ENCODE measurements around the gene NR6A1.

DNA sequence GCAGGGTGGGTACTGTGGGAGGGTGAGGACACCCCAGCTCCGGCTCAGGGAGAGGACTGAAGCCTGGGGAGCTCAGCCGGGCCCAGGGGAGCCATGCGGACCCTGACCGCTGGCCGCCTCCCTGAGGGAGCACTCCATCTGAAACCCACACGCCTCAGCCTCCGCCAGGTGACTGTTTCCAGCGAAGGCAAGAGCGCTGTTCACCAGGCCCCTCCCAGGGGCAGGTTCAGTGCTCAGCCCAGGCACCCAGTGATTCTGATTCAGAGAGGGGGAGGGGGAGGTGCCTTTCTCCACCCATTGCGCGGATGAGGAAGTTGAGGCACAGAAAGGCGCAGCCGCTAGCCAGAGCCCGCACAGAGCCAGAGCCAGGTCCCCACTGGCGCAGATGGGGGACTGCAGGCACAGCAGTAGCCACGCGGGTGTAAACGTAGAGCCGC, 293.9 kb downstream of the NR6A1 start:
- TF ChIP-seq, protein P1, sequence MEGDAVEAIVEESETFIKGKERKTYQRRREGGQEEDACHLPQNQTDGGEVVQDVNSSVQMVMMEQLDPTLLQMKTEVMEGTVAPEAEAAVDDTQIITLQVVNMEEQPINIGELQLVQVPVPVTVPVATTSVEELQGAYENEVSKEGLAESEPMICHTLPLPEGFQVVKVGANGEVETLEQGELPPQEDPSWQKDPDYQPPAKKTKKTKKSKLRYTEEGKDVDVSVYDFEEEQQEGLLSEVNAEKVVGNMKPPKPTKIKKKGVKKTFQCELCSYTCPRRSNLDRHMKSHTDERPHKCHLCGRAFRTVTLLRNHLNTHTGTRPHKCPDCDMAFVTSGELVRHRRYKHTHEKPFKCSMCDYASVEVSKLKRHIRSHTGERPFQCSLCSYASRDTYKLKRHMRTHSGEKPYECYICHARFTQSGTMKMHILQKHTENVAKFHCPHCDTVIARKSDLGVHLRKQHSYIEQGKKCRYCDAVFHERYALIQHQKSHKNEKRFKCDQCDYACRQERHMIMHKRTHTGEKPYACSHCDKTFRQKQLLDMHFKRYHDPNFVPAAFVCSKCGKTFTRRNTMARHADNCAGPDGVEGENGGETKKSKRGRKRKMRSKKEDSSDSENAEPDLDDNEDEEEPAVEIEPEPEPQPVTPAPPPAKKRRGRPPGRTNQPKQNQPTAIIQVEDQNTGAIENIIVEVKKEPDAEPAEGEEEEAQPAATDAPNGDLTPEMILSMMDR (conservative IDR thresholded peaks at IDR 0.05; ENCODE audit: low read length): no peak
- no peak for TF ChIP-seq EZH2phosphoT487 (IDR thresholded peaks at IDR 0.05; ENCODE audit: borderline replicate concordance, low read depth, low read length)
